Thoracic aorta (tissue), 2 donors: ENCODE results near the gene APBB3. TPM values are rescaled to one million over a fixed set of nuclear protein-coding genes. Genes with fewer than 3 reads are reported as not detected.

Experiments used
- ATAC-seq: fragments of 150-250 bp; one replicate; pipeline ENCODE4 v1.8.0; 2017; ENCODE audit warnings: low read depth; ENCODE audit not compliant: insufficient number of reproducible peaks, low FRiP score
- DNase-seq: peaks from one replicate; pipeline ENCODE4 v3.0.0-alpha.2; 2020; ENCODE audit warnings: low spot score
- H3K27ac ChIP-seq, 2 donors: fragments of 200-600 bp; sonication (generic); 1 replicate in 1 of 2; 2 replicates in 1 of 2; pipeline ENCODE4 v1.5.1; 2016; ENCODE audit warnings: mild to moderate bottlenecking in 2 of 2, moderate library complexity in 2 of 2
- H3K27me3 ChIP-seq: fragments of 200-600 bp; sonication (generic); replicated peaks from 2 replicates; pipeline ENCODE4 v1.6.0; 2016; ENCODE audit warnings: mild to moderate bottlenecking; ENCODE audit not compliant: insufficient read depth
- H3K36me3 ChIP-seq: fragments of 200-600 bp; sonication (generic); one replicate; pipeline ENCODE4 v1.5.1; 2016
- H3K4me1 ChIP-seq, 2 donors: fragments of 200-600 bp; sonication (generic); 1 replicate in 1 of 2; 2 replicates in 1 of 2; pipeline versions ENCODE4 v1.5.1 to v1.6.0; 2016; ENCODE audit warnings: low read depth in 2 of 2, mild to moderate bottlenecking in 1 of 2; ENCODE audit not compliant: control insufficient read depth in 1 of 2
- H3K4me3 ChIP-seq: fragments of 200-600 bp; sonication (generic); 2 replicates; pipeline ENCODE4 v1.5.1; 2016; ENCODE audit warnings: mild to moderate bottlenecking
- H3K9me3 ChIP-seq: fragments of 200-600 bp; sonication (generic); 2 replicates; pipeline ENCODE4 v1.5.1; 2016
- CTCF ChIP-seq: fragments of 200-600 bp; sonication (generic); IDR thresholded peaks from one replicate; pipeline ENCODE4 v1.5.1; 2019; ENCODE audit warnings: antibody characterized with exemption
- total RNA-seq, 2 donors: library from RNA; depleted of rRNA; stranded (reverse); fragments of >200 nt; gene quantifications; one replicate each; pipeline versions ENCODE4 v1.1.0 to v1.2.3, GENCODE V29; 2016

Gene APBB3
- total RNA-seq, 2 donors from 2014 or later: 31.3 to 34.9 TPM

GRCh38 chr5:140555747-140556312, 8.6 kb downstream of the APBB3 start:
- Histone ChIP-seq H3K4me3 (peak overlapping the region; percentile 79), H3K27ac (peak overlapping the region in 1 of 2 donors; percentile 87)

GRCh38 chr5:140554454-140554853, 9.9 kb downstream of the APBB3 start:
- ATAC-seq: no peak

More at GRCh38 chr5:140555747-140556312, 8.6 kb downstream of the APBB3 start:
- ATAC-seq (no peak), DNase-seq (no peak)
- Histone ChIP-seq H3K36me3 (peaks cover 11% of the 10 kb centered on the region), H3K4me1 (peaks cover 20 to 33% of the 10 kb centered on the region in 2 donors), H3K27me3 (no peaks in the 10 kb centered on the region), H3K9me3 (no peaks in the 10 kb centered on the region)
- no peak for TF ChIP-seq CTCF

GRCh38 chr5:140553657-140554056, 10.7 kb downstream of the APBB3 start:
- H3K4me1 ChIP-seq: peaks cover 26 to 48% of the 10 kb centered on the region in 2 donors

More at GRCh38 chr5:140554454-140554853, 9.9 kb downstream of the APBB3 start:
- DNase-seq: no peak
- Histone ChIP-seq H3K9me3 (no peaks in the 10 kb centered on the region), H3K27me3 (no peaks in the 10 kb centered on the region), H3K36me3 (peaks cover 19% of the 10 kb centered on the region), H3K27ac (no peak overlapping the region), H3K4me1 (peaks cover 20 to 40% of the 10 kb centered on the region in 2 donors), H3K4me3 (no peak overlapping the region)
- TF ChIP-seq CTCF: no peak

GRCh38 chr5:140551872-140552271, 12.5 kb downstream of the APBB3 start:
- Histone ChIP-seq H3K4me3 (no peak overlapping the region), H3K9me3 (no peaks in the 10 kb centered on the region), H3K27ac (no peak overlapping the region), H3K36me3 (peaks cover 19% of the 10 kb centered on the region), H3K4me1 (peaks cover 34 to 50% of the 10 kb centered on the region in 2 donors), H3K27me3 (no peaks in the 10 kb centered on the region)
- DNase-seq (no peak), ATAC-seq (no peak)
- TF ChIP-seq CTCF: no peak

More at GRCh38 chr5:140553657-140554056, 10.7 kb downstream of the APBB3 start:
- H3K4me3 ChIP-seq: no peak overlapping the region
- H3K27ac ChIP-seq: no peak overlapping the region
- DNase-seq (no peak), ATAC-seq (no peak)
- no peaks in the 10 kb centered on the region for H3K9me3 ChIP-seq
- no peaks in the 10 kb centered on the region for H3K27me3 ChIP-seq
- peaks cover 19% of the 10 kb centered on the region for H3K36me3 ChIP-seq
- no peak for TF ChIP-seq CTCF

- DNase-seq: no peak
- peak overlapping the region in 1 of 2 donors; percentile 94 for H3K27ac ChIP-seq
- no peaks in the 10 kb centered on the region for H3K27me3 ChIP-seq
- H3K4me1 ChIP-seq: peaks cover 27 to 44% of the 10 kb centered on the region in 2 donors
- H3K4me3 ChIP-seq: no peak overlapping the region
- H3K36me3 ChIP-seq: peaks cover 19% of the 10 kb centered on the region
- ATAC-seq: no peak
- no peak for TF ChIP-seq CTCF
- no peaks in the 10 kb centered on the region for H3K9me3 ChIP-seq
Observed at GRCh38 chr5:140550147-140551079, 14.0 kb downstream of the APBB3 start.
